Mucosa of gallbladder (tissue), 1 donor: Measurements from ENCODE around the gene DIDO1. TPM values are rescaled to one million over a fixed set of nuclear protein-coding genes. Genes with fewer than 3 reads are reported as not detected.

Experiments used
- DNase-seq: peaks from one replicate; pipeline ENCODE4 v3.0.0-alpha.2; 2020; ENCODE audit warnings: low spot score
- total RNA-seq: library from RNA; stranded (reverse); gene quantifications from one replicate; pipeline ENCODE4 v1.2.1, GENCODE V29; 2021
- donor health status: DM: no; HTN: no; CAD: no.

Gene DIDO1
- total RNA-seq, 1 donor from 2014 or later = 61.1 TPM

DNA sequence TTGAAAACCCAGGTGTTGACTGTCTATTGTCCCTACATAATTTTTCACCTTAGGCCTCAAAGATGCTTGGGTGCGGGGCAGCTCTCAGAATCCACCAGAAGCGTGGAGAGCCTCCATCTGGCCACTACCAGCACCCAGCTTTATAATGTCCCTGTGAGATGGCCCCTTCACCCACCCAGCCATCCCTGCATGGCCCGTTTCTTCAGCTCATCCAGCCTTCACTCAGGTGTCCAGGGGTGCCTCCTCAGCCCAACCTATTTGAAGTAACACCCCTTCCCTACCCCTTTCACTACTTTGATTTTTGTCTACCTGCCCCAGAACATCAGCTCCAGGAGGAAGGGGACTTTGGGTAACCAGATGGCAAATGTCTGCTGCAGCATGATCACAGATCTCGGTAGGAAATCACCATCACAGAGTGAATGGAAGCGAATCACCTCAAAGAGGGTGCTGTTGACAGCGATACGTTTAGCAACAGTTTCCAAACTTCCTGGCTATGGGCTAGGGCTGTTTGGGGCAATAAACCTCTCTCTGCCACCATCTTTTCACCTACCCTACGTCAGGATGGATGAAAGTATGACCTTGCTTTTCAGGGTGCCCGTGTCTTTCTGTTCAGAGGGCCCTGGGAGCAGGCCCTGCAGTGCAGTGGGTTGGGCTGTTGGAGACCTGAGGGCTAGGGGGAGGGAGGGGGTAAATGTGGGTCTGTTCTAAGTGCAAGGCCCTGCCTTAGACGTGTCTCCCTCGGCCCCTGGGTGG is 25.0 kb upstream of the DIDO1 start:
- DNase-seq = no peak

GRCh38 chr20:62950741-62951140 is 24.4 kb upstream of the DIDO1 start:
- DNase-seq = no peak

GRCh38 chr20:62949962-62950361 is 23.7 kb upstream of the DIDO1 start:
- no peak for DNase-seq

DNA sequence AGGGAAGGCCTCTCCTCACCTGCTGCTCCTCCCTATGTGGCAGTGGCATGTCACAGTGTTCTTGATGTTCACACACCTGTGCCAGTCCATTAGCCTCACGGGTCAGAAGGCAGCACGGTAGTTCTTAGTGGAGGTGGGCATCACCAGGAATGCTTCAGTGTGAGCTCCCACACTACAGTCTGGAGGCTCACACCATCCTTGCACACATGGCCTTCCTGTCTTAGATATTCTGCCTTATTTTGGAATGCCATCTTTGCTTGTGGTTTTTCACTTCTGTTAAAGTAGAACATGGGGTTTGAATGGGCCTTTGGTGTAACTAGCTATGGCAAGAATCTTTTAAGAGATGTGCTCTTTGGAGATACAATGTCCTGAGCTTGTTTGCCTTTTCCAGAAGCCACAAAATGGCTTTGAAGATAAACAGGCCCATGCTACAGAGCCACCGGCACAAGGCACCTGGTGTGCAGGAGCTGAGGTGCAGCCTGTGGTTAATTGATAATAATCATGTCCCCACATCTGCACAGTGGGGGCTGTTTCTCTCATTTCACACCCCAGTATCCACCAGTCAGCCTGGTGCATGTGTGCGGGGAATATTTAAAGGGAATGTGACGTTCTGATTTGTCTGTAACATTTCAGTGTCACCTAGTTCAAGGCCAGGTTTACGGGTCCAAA is 23.0 kb upstream of the DIDO1 start:
- no peak for DNase-seq

DNA sequence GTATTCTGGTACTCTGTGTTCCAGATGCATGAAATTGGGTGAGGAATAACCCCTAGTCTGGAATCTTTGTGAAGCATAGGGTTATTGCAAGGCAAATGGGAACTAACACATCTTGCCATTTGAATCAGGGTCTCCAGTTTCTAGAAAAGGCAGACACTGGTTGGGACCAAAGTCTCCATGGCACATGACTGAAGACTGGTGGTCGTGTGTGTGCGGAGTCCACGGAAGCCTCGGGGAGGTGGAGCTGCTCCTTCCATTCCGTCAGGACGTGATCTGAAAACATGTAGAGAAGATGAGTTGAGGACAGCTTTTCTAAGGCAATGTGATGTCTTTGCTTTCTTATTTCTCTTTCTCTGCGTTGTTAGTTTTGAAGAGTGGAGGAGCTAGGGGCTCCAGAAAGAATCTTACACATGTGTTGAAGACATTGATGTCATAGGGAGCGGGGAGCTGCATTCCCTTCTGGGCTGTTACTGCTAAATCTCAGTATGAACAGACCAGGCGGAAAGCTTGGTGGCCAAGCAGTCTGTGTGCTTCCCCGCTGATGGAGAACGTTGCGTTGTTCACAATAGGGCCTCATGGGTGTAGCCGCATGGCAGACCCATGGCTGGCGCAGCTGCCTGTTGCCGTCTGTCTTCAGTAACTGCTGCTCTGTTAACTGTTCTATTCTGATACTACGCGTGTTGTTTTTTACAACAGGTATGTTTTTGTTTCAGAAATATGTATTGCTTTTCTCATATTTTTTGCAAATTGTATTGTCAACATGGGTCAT is 21.4 kb upstream of the DIDO1 start:
- DNase-seq = no peak

DNA sequence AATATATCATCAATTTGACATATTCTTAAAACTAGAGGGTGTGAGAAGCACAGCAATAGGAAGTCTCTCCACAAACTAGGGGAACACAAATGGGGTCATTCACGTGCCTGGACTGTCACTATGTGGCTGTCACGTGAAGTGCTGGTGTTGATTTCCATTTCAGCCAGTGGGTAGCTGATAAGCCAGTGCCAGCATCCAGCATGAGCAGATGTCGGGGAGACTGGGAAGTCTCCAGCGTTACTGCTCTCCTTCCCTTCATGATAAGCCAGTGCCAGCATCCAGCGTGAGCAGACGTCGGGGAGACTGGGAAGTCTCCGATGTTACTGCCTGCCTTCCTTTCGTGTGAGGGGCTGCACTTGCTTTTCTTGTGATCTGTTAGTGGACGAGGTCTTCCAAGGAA is 20.6 kb upstream of the DIDO1 start:
- no peak for DNase-seq

GRCh38 chr20:62945771-62946339 is 19.6 kb upstream of the DIDO1 start:
- DNase-seq = no peak

DNA sequence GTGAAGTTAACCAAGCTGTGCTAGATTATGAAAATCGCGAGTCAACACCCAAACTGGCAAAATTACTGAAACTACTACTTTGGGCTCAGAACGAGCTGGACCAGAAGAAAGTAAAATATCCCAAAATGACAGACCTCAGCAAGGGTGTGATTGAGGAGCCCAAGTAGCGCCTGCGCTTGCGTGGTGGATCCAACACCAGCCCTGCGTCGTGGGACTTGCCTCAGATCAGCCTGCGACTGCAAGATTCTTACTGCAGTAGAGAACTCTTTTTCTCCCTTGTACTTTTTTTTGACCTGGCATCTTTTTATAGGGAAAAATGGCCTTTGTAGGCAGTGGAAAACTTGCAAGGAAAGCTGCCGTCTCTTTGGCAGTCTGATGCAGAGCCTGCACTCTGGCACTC is 18.4 kb upstream of the DIDO1 start:
- DNase-seq = no peak

DNA sequence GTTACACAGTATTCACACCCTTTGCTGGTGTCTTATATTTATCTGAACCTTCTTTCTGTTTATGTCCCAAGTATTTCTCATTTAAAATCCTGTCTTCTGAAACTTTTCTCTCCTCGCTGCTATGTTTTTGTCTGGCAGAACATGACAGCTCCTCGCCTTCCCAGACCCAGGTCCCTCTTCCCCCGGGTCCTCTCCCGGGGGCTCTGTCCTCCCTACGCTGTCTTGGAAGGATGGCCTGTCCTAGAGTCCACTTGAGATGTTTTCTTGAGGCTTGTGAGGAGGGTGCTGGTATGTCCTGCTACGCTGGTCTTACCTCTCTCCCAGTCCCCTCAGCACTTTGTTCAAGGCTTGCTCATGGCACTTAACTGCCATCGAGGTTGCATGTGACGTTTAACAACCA is 17.9 kb upstream of the DIDO1 start:
- DNase-seq = no peak

DNA sequence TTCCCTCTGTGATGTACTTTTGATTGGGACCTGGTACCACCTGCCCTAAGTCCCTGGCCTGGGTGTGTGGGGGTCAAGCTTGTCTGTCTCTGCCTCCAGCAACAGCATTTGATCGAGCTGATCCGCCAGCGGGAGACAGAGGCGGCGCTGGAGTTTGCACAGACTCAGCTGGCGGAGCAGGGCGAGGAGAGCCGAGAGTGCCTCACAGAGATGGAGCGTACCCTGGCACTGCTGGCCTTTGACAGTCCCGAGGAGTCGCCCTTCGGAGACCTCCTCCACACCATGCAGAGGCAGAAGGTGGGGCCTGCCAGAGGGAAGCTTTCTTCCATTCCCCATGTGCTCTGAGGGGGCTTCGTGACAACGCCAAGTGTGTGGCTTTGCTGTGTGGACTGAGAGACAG is 17.1 kb upstream of the DIDO1 start:
- no peak for DNase-seq

DNA sequence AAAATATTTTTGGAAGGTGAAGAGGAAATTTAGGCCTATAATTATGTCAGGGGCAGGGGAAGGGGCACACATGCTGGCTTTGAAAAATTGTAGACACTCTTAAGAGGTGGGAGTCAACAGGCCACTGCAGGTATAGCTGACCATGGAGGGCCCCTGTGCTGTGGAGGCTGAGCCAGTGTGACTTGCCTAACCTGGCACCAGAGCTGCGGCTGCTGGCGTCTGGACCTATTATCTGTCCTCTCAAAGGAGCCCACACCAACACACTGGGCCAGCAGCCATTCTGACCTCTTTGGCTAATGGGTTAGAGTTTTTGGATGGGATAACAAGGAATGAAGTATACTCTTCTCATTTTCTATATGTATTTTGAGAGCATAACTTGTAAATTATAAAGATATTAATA is 16.2 kb upstream of the DIDO1 start:
- DNase-seq = no peak

DNA sequence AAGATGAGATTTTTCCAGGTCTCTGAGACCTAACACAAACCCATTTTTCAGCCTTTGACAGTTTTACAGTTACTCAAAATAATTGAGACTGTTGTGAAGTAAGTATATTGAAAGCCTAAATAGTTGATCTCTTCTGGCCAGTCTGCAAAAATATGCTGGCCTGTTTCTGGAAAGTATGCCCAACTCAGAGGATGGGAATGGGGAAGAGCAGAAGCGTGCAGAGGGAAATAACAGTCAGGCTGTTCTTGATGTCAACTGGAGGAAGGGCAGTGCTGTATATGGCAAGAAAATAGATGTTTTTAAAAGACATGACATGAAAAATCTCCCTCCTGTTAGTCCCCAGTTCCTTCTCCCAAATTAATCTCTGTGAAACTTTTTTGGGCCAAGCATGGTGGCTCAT is 15.5 kb upstream of the DIDO1 start:
- no peak for DNase-seq

DNA sequence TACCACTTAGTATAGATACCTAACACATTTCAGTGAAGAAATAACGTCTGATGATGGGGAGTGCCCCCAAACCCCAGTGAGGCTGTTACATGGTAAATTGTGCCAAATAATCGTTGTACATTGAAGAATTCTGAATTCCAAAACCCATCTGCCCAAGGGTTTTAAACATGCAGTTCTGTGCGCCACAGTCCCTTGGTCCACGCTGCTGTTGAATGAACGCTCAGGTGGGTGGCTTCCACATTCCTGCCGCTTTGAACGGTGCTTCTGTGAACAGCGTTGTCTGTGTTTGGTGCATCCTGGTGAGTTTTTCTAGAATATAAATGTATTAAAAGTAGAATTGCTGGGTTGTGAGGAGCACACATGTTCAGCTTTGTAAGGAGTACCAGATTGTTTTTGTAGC is 14.6 kb upstream of the DIDO1 start:
- no peak for DNase-seq

- no peak for DNase-seq
Observed at GRCh38 chr20:62938105-62938888, 12.0 kb upstream of the DIDO1 start, which contains the start of gene GID8. Gene GID8 (plus strand): TSS chr20:62938147. CDS start chr20:62941503, 3,356 bp downstream.

- peak; percentile 98 for DNase-seq
Observed at GRCh38 chr20:62937268-62938104, 11.2 kb upstream of the DIDO1 start.

GRCh38 chr20:62935968-62936585 is 9.8 kb upstream of the DIDO1 start:
- no peak for DNase-seq

DNA sequence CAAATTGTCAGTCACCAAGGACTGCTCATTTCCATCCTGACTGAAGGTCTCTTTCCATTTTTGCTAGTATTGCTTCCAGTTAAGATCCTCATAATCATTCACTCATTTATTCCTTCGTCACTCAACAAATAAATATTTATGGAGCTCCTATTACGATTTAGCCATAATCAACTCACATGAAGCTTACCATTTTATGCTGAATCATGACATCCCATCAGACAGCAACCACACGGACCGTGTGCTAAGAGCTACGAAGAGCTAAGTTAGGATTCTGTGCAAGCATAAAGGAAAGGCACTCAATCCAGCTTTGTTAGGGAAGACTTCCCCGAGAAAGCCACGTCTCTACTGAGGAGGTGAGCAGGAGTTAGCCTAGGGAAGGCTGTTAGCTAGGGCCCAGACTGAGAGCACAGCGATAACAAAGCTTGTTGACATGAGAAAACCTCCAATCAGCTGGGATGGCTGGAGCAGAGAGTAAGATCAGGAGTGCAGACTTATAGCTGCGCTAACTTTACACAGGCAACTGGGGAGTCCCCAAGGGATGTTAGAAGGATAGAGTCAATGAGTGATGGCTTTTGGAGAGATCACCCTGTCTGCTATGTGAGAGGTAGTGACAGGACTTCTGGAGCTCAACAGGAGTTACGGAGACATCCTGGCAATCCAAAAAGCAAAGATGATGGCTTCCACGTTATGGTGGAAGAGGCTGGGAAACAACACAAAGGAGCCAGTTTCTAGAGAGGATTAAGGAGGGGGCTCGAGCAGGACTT is 9.1 kb upstream of the DIDO1 start:
- DNase-seq = no peak

- DNase-seq = no peak
Observed at GRCh38 chr20:62933966-62934365, 7.7 kb upstream of the DIDO1 start.

DNA sequence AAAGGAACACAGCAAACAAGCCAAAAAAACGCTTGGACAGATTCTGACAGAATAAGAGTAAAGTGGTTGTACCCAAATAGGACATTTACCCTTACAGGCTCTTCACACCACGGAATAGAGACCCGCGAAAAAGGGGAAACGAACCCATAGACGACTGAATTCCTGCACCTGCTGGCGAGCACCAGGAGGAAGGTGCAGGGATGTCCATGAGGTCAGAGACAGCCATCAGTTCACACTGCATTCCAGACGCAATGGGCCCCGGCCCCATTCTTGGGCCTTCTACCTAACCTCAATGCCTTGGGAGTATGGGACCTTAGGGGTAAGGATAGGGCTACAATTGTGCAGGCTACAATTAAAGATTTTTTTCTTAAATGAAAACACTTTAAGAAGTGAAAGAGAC is 5.2 kb upstream of the DIDO1 start:
- no peak for DNase-seq
